GM19193 (cell line): ENCODE data around the gene S100A2.
A peak's percentile ranks its signal among the peaks of the same experiment; 100 is the strongest.

Experiments used
- POLR2A ChIP-seq: IDR thresholded peaks from 4 replicates; pipeline ENCODE4 v1.6.1; 2011; ENCODE audit not compliant: insufficient read depth, insufficient read length; ENCODE audit errors: extremely low read depth

S100A2 gene

GRCh38 chr1:153606194-153606593 lies 40.5 kb upstream of the S100A2 start:
- no peak for TF ChIP-seq POLR2A

DNA sequence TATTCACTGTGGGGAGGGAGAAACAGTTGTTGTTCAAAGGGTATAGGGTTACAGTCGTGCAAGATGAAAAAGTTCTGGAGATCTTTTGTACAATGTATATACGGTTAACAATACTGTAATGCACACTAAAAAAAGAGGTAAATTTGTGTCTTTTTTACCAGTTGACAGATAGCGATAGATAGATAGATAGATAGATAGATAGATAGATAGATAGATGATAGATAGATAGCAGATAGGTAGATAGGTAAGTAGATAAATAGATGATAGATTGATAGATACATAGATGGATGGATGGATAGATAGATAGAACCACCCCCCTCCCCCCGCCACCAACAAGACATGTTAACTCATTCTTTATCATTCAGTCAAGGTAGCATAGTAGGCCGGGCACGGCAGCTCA lies 37.1 kb upstream of the S100A2 start:
- no peak for TF ChIP-seq POLR2A

GRCh38 chr1:153599847-153600246 lies 34.2 kb upstream of the S100A2 start:
- TF ChIP-seq POLR2A, result no peak

DNA sequence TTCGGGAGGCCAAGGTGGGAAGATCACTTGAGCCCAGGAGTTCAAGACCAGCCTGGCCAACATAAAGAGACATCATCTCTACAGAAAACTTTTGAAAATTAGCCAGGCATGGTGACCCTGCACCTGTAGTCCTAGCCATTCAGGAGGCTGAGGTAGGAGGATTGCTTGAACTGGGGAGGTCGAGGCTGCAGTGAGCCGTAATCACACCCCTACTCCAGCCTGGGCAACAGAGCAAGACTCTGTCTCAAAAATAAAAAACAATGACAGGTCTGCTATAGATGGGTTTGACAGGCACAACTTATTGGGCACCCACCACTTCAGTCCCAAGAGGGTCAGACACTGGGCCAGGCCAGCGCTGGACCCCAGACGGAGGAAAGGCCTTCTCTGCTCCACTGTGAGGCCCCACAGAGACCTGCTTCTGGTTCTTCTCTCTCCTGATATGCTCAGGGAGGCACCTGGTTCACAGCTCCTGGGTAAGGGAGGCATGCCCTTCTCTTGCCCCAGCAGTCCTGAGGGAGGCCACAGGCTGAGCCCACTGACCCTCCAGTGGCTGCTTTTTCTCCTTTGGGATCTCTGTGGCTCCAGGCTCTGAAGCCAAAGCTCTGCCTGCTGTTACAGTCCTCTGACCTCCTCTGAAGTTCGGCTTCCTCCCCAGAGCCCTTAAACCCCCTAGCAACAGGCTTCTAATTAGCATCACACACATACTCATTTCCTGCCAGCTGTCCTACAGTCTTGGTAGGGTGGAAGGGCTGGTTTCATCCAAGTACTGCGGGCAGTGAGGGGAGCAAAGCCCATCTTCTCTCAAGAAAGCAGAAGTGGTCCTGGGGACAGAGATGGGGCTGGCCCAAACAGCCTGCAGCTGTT lies 32.9 kb upstream of the S100A2 start:
- peak; percentile 65 for TF ChIP-seq POLR2A

DNA sequence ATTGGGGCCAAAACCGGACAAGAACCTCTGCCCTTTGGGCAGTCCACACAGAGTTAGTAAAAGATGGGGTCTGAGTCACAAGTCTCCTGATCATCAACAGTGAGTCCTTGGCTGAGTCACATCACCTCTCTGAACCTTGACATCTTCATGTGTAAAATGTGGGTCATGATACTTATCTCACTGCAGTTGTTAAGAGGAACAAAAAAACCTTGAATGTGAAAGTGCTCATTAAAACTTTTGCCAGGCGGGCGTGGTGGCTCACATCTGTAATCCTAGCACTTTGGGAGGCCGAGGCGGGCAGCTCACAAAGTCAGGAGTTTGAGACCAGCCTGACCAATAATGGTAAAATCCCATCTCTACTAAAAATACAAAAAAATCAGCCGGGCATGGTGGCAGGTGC lies 31.6 kb upstream of the S100A2 start:
- TF ChIP-seq POLR2A, result no peak

- TF ChIP-seq POLR2A, result no peak
These were observed 27.1 kb upstream of the S100A2 start for GRCh38 chr1:153592748-153593147.

- TF ChIP-seq POLR2A, result no peak
These were observed 22.8 kb upstream of the S100A2 start for GRCh38 chr1:153588482-153588881.

GRCh38 chr1:153587314-153587713 lies 21.7 kb upstream of the S100A2 start:
- no peak for TF ChIP-seq POLR2A

GRCh38 chr1:153586347-153586746 lies 20.7 kb upstream of the S100A2 start:
- no peak for TF ChIP-seq POLR2A

DNA sequence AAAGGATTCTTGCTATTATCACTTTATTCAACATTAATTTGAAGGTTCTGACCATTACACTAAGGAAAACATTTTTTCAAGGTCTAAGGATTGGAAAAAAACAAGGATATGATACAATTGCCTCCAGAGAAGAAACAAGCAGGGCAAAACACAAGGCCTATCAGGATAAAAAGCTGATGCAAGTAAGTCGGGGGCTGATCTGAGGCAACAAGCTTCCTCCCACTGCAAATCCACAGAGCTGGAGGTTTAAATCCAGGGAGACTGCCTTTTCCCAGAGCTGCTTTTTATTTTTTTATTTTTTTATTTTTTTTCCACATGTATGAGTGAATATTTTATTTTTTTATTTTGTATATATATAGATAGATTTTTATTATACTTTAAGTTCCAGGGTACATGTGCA lies 19.4 kb upstream of the S100A2 start:
- no peak for TF ChIP-seq POLR2A

DNA sequence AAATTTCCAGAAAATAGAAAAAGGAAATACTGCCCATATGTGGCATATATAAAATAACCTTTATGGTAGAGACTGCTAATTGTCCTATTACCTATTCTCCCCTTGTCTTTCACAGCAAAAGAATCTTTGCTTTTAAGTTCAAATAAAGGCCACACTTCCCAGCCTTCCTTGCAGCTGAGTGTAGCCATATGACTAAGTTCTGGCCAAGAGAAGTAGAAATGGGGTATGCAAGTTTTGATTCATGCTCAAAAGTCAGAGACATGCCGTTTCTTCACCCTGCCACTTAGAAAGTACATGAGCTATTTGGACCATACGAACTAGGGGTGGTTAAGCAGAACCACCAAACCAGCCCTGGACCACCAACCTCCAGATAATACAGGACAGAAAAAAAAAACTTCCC lies 18.3 kb upstream of the S100A2 start:
- TF ChIP-seq POLR2A, result no peak

DNA sequence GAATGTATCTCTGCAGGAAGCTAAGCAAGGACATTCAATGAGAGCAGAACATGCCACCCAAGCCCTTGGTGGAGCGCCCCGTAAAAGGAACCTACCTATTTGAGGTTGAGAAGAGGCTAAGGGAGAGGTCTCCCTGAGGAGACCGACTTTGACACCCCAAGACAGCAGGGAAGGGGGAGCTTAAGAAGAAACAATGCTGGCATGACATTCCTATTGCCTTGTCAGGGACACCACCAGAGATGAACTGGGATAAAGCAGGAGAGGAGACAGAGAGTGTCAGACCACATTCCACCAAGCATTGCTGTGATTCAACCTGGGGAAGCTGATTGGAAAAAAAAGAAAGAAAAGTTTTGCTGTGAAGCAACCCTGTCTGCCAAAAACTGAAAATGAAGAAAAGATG lies 13.3 kb upstream of the S100A2 start:
- TF ChIP-seq POLR2A, result no peak

DNA sequence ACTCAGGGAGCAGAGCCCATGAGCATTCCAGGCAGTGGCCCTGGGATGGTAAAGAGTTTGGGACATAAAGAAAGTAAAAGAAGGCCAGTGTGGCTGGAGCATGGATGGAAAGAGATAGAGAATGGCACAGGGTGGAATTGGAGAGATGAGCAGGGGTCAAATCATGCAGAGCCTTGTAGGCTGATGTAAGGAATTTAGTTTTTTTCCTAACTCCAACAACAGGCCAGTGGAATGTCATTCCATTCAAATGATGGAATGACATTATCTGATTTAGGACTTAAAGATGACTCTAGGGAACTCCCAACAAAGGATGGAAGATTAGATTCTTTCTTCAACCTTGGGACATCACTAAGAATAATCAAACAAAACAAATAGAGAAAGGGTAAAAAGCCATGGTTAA lies 12.8 kb upstream of the S100A2 start:
- TF ChIP-seq POLR2A, result no peak

DNA sequence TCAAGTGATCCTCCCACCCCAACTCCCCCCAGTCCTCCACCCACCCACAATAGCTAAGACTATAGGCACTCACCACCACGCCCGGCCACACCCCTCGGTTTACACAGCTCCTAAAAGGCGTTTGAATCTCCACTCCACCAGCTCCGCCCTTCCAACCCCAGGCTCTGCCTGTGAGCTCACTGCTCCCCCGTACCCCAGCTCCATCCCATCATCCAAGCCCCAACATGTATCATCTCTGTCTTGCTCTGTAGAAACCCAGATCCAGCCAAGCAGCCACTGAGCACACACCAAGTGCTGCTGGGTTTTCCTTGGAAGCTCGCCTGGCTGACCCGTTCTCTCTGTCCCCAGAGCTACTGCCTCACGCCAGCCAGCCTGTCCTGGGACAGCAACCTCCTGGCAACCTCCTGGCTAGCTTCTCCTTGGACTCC lies 12.0 kb upstream of the S100A2 start:
- TF ChIP-seq POLR2A, result no peak

DNA sequence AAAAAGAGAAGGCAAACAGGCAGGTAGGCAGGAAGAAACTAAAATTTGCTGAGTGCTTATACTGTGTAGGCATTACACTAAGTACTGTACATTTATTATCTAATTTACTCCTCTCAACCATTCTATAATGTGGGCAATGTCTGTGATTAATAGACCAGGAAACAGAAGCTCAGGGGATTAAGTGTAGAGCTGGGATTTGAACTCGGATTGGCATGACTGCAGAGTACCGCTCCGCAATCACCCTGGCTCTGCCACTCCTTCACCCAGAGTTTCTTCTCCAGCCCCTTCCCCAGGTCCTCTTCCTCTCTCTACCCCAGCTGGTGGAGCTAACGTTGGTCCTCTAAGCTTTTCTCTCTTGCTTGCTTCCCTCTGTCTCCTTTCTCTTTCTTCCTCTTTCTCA lies 11.5 kb upstream of the S100A2 start:
- TF ChIP-seq POLR2A, result no peak

GRCh38 chr1:153573351-153573750 lies 7.7 kb upstream of the S100A2 start:
- no peak for TF ChIP-seq POLR2A
